Mesendoderm (in vitro differentiated cells): Measurements from ENCODE around the gene ADRB2. TPM values are rescaled to one million over a fixed set of nuclear protein-coding genes. Genes with fewer than 3 reads are reported as not detected.

ENCODE experiments used
- DNase-seq: peaks from one replicate; pipeline ENCODE4 v3.0.0; 2013
- H2AK5ac ChIP-seq: 2 replicates; pipeline ENCODE4 v1.6.1; 2013; ENCODE audit warnings: low read length, inconsistent platforms
- H2BK120ac ChIP-seq: 2 replicates; pipeline ENCODE4 v1.6.1; 2013; ENCODE audit warnings: low read depth, mild to moderate bottlenecking, low read length, moderate library complexity, mixed read lengths
- H2BK15ac ChIP-seq: replicated peaks from 2 replicates; pipeline ENCODE4 v1.6.1; 2013; ENCODE audit warnings: low read depth, mild to moderate bottlenecking, moderate library complexity
- H2BK5ac ChIP-seq: 2 replicates; pipeline ENCODE4 v1.6.1; 2013; ENCODE audit warnings: low read length, inconsistent platforms
- H3K18ac ChIP-seq: 2 replicates; pipeline ENCODE4 v1.6.1; 2013; ENCODE audit warnings: mild to moderate bottlenecking, low read length, mixed read lengths
- H3K23ac ChIP-seq: one replicate; pipeline ENCODE4 v1.6.1; 2013; ENCODE audit warnings: low read length
- H3K27ac ChIP-seq: 2 replicates; pipeline ENCODE4 v1.5.1; 2013; ENCODE audit warnings: low read depth, mild to moderate bottlenecking, inconsistent platforms, low read length, moderate library complexity
- H3K27me3 ChIP-seq: 2 replicates; pipeline ENCODE4 v1.6.1; 2013; ENCODE audit warnings: low read length, control low read depth, mild to moderate bottlenecking, inconsistent platforms; ENCODE audit not compliant: insufficient read depth, poor library complexity
- H3K36me3 ChIP-seq: 2 replicates; pipeline ENCODE4 v1.6.1; 2013; ENCODE audit warnings: low read length, inconsistent platforms; ENCODE audit not compliant: control insufficient read depth, insufficient read depth
- H3K4ac ChIP-seq: one replicate; pipeline ENCODE4 v1.6.1; 2013; ENCODE audit warnings: low read depth, mild to moderate bottlenecking, low read length, moderate library complexity
- H3K4me1 ChIP-seq: 2 replicates; pipeline ENCODE4 v1.6.1; 2013; ENCODE audit warnings: low read depth, low read length, inconsistent platforms; ENCODE audit not compliant: control insufficient read depth
- H3K4me2 ChIP-seq: 2 replicates; pipeline ENCODE4 v1.6.1; 2013; ENCODE audit warnings: low read length
- H3K4me3 ChIP-seq: 2 replicates; pipeline ENCODE4 v1.5.1; 2013; ENCODE audit warnings: mild to moderate bottlenecking, low read length
- H3K56ac ChIP-seq: one replicate; pipeline ENCODE4 v1.6.1; 2013; ENCODE audit warnings: low read length
- H3K79me1 ChIP-seq: 2 replicates; pipeline ENCODE4 v1.6.1; 2013; ENCODE audit warnings: low read length, inconsistent platforms
- H3K79me2 ChIP-seq: 2 replicates; pipeline ENCODE4 v1.6.1; 2013; ENCODE audit warnings: mild to moderate bottlenecking, low read length; ENCODE audit not compliant: control insufficient read depth, insufficient read depth
- H3K9ac ChIP-seq: 2 replicates; pipeline ENCODE4 v1.6.1; 2013; ENCODE audit warnings: low read length, inconsistent platforms
- H4K5ac ChIP-seq: one replicate; pipeline ENCODE4 v1.6.1; 2013; ENCODE audit warnings: low read length
- H4K8ac ChIP-seq: one replicate; pipeline ENCODE4 v1.6.1; 2013; ENCODE audit warnings: low read depth, mild to moderate bottlenecking, control low read depth, low read length, moderate library complexity
- WGBS: extraction: QIAGEN DNeasy Blood & Tissue Kit; methylation state at CpG from one replicate; pipeline ENCODE4 v1.1.7; 2013; ENCODE audit warnings: low lambda C conversion rate, missing lambda C conversion rate; ENCODE audit not compliant: insufficient coverage; ENCODE audit errors: extremely low coverage; 5-methylcytosine and 5-hydroxymethylcytosine counted together
- polyA plus RNA-seq, 2 experiments: library from polyadenylated mRNA; stranded (reverse); fragments of 200-250 nt; gene quantifications; one replicate each; pipeline ENCODE4 v1.2.3, GENCODE V29; 2013

ADRB2 gene
- 0.59 TPM for polyA plus RNA-seq (2013, experiment 1 of 2)
- polyA plus RNA-seq (2013, experiment 2 of 2): 0.48 TPM

DNA sequence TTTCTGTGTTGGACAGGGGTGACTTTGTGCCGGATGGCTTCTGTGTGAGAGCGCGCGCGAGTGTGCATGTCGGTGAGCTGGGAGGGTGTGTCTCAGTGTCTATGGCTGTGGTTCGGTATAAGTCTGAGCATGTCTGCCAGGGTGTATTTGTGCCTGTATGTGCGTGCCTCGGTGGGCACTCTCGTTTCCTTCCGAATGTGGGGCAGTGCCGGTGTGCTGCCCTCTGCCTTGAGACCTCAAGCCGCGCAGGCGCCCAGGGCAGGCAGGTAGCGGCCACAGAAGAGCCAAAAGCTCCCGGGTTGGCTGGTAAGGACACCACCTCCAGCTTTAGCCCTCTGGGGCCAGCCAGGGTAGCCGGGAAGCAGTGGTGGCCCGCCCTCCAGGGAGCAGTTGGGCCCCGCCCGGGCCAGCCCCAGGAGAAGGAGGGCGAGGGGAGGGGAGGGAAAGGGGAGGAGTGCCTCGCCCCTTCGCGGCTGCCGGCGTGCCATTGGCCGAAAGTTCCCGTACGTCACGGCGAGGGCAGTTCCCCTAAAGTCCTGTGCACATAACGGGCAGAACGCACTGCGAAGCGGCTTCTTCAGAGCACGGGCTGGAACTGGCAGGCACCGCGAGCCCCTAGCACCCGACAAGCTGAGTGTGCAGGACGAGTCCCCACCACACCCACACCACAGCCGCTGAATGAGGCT lies at the start of gene ADRB2:
TSS of gene ADRB2 (plus strand) at position 559 of the 686 bp plus-strand sequence. CDS start 221 bp downstream, outside the sequence.
- peak within 1 kb of the TSS; percentile 95 for H3K4me2 ChIP-seq
- no peak within 1 kb of the TSS for H3K27ac ChIP-seq
- H2AK5ac ChIP-seq: no peak within 1 kb of the TSS
- H3K27me3 ChIP-seq: no peaks in the 10 kb centered on the region
- WGBS: no CpG with 5 or more reads among the region's 42 CpGs
- H3K79me2 ChIP-seq: no peaks in the 10 kb centered on the region
- no peak within 1 kb of the TSS for H2BK15ac ChIP-seq
- no peak within 1 kb of the TSS for H2BK5ac ChIP-seq
- H3K4me1 ChIP-seq: peaks cover 8% of the 10 kb centered on the region
- H3K36me3 ChIP-seq: no peaks in the 10 kb centered on the region
- H3K4me3 ChIP-seq: peak within 1 kb of the TSS; percentile 47
- H2BK120ac ChIP-seq: no peak within 1 kb of the TSS
- H4K5ac ChIP-seq: no peak within 1 kb of the TSS
- H3K18ac ChIP-seq: no peak within 1 kb of the TSS
- no peak within 1 kb of the TSS for H3K4ac ChIP-seq
- H3K23ac ChIP-seq: peak within 1 kb of the TSS; percentile 56
- peak; percentile 96 for DNase-seq
- H3K9ac ChIP-seq: peak within 1 kb of the TSS; percentile 71
- no peak within 1 kb of the TSS for H4K8ac ChIP-seq
- peak within 1 kb of the TSS; percentile 93 for H3K56ac ChIP-seq
- H3K79me1 ChIP-seq: no peaks in the 10 kb centered on the region

DNA sequence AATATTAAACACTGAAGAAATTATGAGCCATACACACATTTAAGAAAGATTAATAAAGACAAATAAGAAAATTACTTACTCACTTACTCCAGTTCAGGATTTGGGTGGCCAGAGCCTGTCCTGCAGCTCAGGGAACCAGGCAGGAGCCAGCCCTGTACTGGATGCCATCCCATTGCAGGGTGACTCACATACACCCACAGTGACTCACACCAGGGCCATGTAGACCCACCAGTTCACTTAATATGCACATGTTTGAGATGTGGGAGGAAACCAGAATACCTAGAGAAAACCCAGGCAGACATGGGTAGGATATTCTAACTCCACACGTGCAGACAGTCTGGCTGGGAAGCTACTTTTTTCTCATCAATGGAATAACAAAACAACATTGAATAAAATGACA lies 49.6 kb upstream of the ADRB2 start:
- no peak overlapping the region for H3K23ac ChIP-seq
- peaks cover 2% of the 10 kb centered on the region for H3K4me1 ChIP-seq
- H3K9ac ChIP-seq: no peak overlapping the region
- DNase-seq: peak; percentile 64
- no peak overlapping the region for H2AK5ac ChIP-seq
- no peak overlapping the region for H4K5ac ChIP-seq
- no peak overlapping the region for H3K27ac ChIP-seq
- H3K4ac ChIP-seq: no peak overlapping the region
- no peak overlapping the region for H2BK15ac ChIP-seq
- H3K79me1 ChIP-seq: no peaks in the 10 kb centered on the region
- H3K4me3 ChIP-seq: no peak overlapping the region
- H3K79me2 ChIP-seq: no peaks in the 10 kb centered on the region
- H3K18ac ChIP-seq: no peak overlapping the region
- no peaks in the 10 kb centered on the region for H3K27me3 ChIP-seq
- H2BK5ac ChIP-seq: no peak overlapping the region
- H3K56ac ChIP-seq: no peak overlapping the region
- no peaks in the 10 kb centered on the region for H3K36me3 ChIP-seq
- H4K8ac ChIP-seq: no peak overlapping the region
- H2BK120ac ChIP-seq: no peak overlapping the region
- WGBS: no CpG with 5 or more reads among the region's 1 CpG
- no peak overlapping the region for H3K4me2 ChIP-seq

DNA sequence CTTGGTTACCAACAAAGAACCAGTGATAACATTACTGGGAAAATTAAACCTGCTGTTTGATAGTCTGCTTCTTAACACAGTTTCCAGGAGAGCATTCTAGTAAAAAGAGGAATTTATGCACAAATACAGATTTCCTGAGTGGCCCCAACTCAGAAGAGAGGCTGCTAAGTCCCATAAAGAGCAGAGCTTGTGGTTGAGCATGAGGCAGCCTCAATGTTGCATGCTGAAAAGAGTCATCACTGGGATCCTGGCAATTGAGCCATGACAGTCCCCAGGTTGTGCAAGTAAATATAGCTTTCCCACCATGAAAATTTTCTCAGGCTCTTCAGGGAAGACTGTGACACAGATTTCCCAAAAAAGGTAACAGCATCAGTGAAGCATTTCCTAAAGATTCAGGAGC lies 47.5 kb upstream of the ADRB2 start:
- DNase-seq: no peak
- H2BK15ac ChIP-seq: no peak overlapping the region
- peaks cover 2% of the 10 kb centered on the region for H3K4me1 ChIP-seq
- H2BK120ac ChIP-seq: no peak overlapping the region
- no peak overlapping the region for H2BK5ac ChIP-seq
- no peak overlapping the region for H3K4ac ChIP-seq
- H3K18ac ChIP-seq: no peak overlapping the region
- H3K27me3 ChIP-seq: no peaks in the 10 kb centered on the region
- H2AK5ac ChIP-seq: no peak overlapping the region
- H4K5ac ChIP-seq: no peak overlapping the region
- H3K4me3 ChIP-seq: no peak overlapping the region
- H3K79me1 ChIP-seq: no peaks in the 10 kb centered on the region
- no peak overlapping the region for H3K56ac ChIP-seq
- no peak overlapping the region for H3K9ac ChIP-seq
- no peaks in the 10 kb centered on the region for H3K79me2 ChIP-seq
- no peak overlapping the region for H3K4me2 ChIP-seq
- no peaks in the 10 kb centered on the region for H3K36me3 ChIP-seq
- H3K23ac ChIP-seq: no peak overlapping the region
- no peak overlapping the region for H3K27ac ChIP-seq
- H4K8ac ChIP-seq: no peak overlapping the region

DNA sequence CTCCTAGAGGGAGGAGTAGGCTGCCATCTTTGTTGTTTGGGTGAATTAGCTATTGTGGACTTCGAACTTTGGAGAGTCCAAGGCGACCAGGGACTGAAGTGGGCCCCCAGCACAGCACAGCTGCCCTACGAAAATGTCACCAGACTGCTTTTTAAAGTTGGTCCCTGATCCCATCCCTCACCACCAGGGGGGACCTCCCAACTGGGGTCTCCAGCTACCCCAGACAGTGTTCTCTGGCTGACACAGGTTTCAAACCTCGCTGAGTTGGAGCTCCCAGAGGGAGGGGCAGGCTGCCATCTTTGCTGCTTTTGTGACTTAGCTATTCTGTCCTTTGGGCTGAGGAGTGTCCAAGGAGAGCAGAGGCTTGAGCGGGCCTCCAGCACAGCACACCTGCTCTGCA lies 45.7 kb upstream of the ADRB2 start:
- Histone ChIP-seq H3K56ac (no peak overlapping the region), H3K4me2 (no peak overlapping the region), H2BK15ac (no peak overlapping the region), H2AK5ac (no peak overlapping the region), H2BK5ac (no peak overlapping the region), H3K4me1 (no peaks in the 10 kb centered on the region), H3K4me3 (no peak overlapping the region), H3K36me3 (no peaks in the 10 kb centered on the region), H3K27ac (no peak overlapping the region), H3K9ac (no peak overlapping the region), H4K5ac (no peak overlapping the region), H3K23ac (no peak overlapping the region), H3K18ac (no peak overlapping the region), H3K27me3 (no peaks in the 10 kb centered on the region), H2BK120ac (no peak overlapping the region), H3K4ac (no peak overlapping the region), H4K8ac (no peak overlapping the region), H3K79me2 (no peaks in the 10 kb centered on the region), H3K79me1 (no peaks in the 10 kb centered on the region)
- DNase-seq: peak; percentile 13
- no CpG with 5 or more reads among the region's 5 CpGs for WGBS

DNA sequence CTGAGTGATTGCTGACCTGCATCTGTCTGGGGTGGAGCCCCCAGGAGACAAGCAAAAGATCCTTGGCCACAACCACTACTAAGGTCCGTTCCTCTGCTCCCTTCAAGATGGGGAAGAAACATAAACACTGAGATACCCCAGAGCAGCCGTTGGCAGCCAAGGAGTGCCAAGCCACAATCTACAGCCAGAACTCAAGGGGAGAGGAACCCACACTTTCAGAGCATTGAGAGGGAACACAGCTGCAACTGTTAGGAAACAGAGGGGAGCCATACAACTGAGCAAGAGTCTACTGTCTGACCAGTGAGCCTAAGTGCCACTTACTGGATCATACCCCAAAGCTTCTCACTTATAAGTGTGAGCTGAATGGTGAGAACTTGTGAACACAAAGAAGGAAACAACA lies 44.6 kb upstream of the ADRB2 start:
- Histone ChIP-seq H2BK120ac (no peak overlapping the region), H3K4me3 (no peak overlapping the region), H3K36me3 (no peaks in the 10 kb centered on the region), H4K5ac (no peak overlapping the region), H3K18ac (no peak overlapping the region), H3K27me3 (no peaks in the 10 kb centered on the region), H3K4me2 (no peak overlapping the region), H3K23ac (no peak overlapping the region), H4K8ac (no peak overlapping the region), H3K27ac (no peak overlapping the region), H3K79me2 (no peaks in the 10 kb centered on the region), H2BK15ac (no peak overlapping the region), H2AK5ac (no peak overlapping the region), H3K56ac (no peak overlapping the region), H3K79me1 (no peaks in the 10 kb centered on the region), H3K4ac (no peak overlapping the region), H3K9ac (no peak overlapping the region), H3K4me1 (no peaks in the 10 kb centered on the region), H2BK5ac (no peak overlapping the region)
- no peak for DNase-seq
- no CpG with 5 or more reads among the region's 2 CpGs for WGBS

DNA sequence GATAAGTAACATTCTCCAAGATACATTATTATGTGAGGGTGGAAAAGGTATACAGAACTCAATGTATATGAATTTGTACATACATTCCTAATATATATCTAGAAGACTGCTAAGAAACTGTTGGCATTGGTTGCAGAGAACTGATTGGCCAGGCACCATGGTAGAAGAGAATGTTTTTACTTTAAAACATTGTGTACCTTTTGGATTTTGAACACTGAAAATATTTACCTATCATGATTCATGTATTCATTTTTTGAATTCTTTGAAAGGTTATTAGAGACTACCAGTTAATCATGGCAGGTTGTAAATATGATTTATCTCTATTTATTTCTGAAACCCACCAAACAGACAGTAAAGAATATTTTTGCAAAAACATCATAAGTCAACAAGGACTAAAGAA lies 41.2 kb upstream of the ADRB2 start:
- Histone ChIP-seq H3K36me3 (no peaks in the 10 kb centered on the region), H3K4me2 (no peak overlapping the region), H2BK5ac (no peak overlapping the region), H3K27me3 (no peaks in the 10 kb centered on the region), H4K8ac (no peak overlapping the region), H2BK120ac (no peak overlapping the region), H3K4ac (no peak overlapping the region), H3K23ac (no peak overlapping the region), H4K5ac (no peak overlapping the region), H3K27ac (no peak overlapping the region), H3K4me1 (no peaks in the 10 kb centered on the region), H3K56ac (no peak overlapping the region), H3K79me1 (no peaks in the 10 kb centered on the region), H3K4me3 (no peak overlapping the region), H3K9ac (no peak overlapping the region), H2BK15ac (no peak overlapping the region), H2AK5ac (no peak overlapping the region), H3K18ac (no peak overlapping the region), H3K79me2 (no peaks in the 10 kb centered on the region)
- no peak for DNase-seq
